ENCODE data around the gene GPSM3.

GPSM3 gene

GRCh38 chr6:32146287-32146686 lies 46.2 kb downstream of the GPSM3 start (continued):
- TF ChIP-seq ZBTB10 (tag by site-specific recombination; IDR thresholded peaks at IDR 0.05) (no peak), SP7 (tag by site-specific recombination; IDR thresholded peaks at IDR 0.05) (no peak), ZFP69B (tag by site-specific recombination; IDR thresholded peaks at IDR 0.05) (0 out of 2 replicates have a peak, but pooled peaks have one; percentile 13), ZBTB7A (tag by site-specific recombination; IDR thresholded peaks at IDR 0.05; ENCODE audit: low read depth) (no peak), ZNF596 (tag by site-specific recombination; IDR thresholded peaks at IDR 0.05) (no peak), ZNF426 (tag by site-specific recombination; IDR thresholded peaks at IDR 0.05) (no peak), ZNF513 (tag by site-specific recombination; IDR thresholded peaks at IDR 0.05) (no peak), ZSCAN30 (tag by site-specific recombination; IDR thresholded peaks at IDR 0.05) (no peak), ZNF221 (tag by site-specific recombination; IDR thresholded peaks at IDR 0.05; ENCODE audit: borderline replicate concordance) (no peak), KLF16 (tag by site-specific recombination; IDR thresholded peaks at IDR 0.05) (peak; percentile 29; the same call in 1 of the 2 replicates), ZNF830 (tag by site-specific recombination; IDR thresholded peaks at IDR 0.05; ENCODE audit: low read depth) (no peak), ZNF549 (tag by site-specific recombination; IDR thresholded peaks at IDR 0.05) (no peak), ZNF670 (tag by site-specific recombination; IDR thresholded peaks at IDR 0.05; ENCODE audit: low read depth) (no peak), ZNF571 (tag by site-specific recombination; IDR thresholded peaks at IDR 0.05) (no peak), ZNF354C (tag by site-specific recombination; IDR thresholded peaks at IDR 0.05; ENCODE audit: borderline replicate concordance, low read depth) (no peak), GLIS2 (tag by site-specific recombination; IDR thresholded peaks at IDR 0.05) (no peak), ZNF623 (tag by site-specific recombination; IDR thresholded peaks at IDR 0.05) (no peak), ZNF239 (tag by site-specific recombination; IDR thresholded peaks at IDR 0.05) (no peak), ZNF16 (tag by site-specific recombination; IDR thresholded peaks at IDR 0.05; ENCODE audit: low read depth) (no peak), ZNF23 (tag by site-specific recombination; IDR thresholded peaks at IDR 0.05; ENCODE audit: borderline replicate concordance) (no peak), WT1 (tag by site-specific recombination; IDR thresholded peaks at IDR 0.05) (no peak; the same call in 1 of the 2 replicates), ZNF585B (tag by site-specific recombination; IDR thresholded peaks at IDR 0.05) (no peak), ZNF555 (tag by site-specific recombination; conservative IDR thresholded peaks at IDR 0.05) (no peak), ZFHX2 (tag by site-specific recombination; conservative IDR thresholded peaks at IDR 0.05) (peak; percentile 8; the same call in 1 of the 2 replicates), ZNF394 (tag by site-specific recombination; IDR thresholded peaks at IDR 0.05; ENCODE audit: borderline replicate concordance) (no peak), ZSCAN18 (tag by site-specific recombination; IDR thresholded peaks at IDR 0.05) (0 out of 2 replicates have a peak, but pooled peaks have one; percentile 14), KLF17 (tag by site-specific recombination; IDR thresholded peaks at IDR 0.05) (no peak), KLF8 (tag by site-specific recombination; IDR thresholded peaks at IDR 0.05) (no peak), ZNF692 (tag by site-specific recombination; IDR thresholded peaks at IDR 0.05) (peak; percentile 63), ZNF223 (tag by site-specific recombination; IDR thresholded peaks at IDR 0.05) (no peak), ZNF777 (tag by site-specific recombination; IDR thresholded peaks at IDR 0.05; ENCODE audit: borderline replicate concordance) (no peak), GLI4 (tag by site-specific recombination; IDR thresholded peaks at IDR 0.05) (no peak), ZNF776 (tag by site-specific recombination; IDR thresholded peaks at IDR 0.05; ENCODE audit: borderline replicate concordance) (no peak), ZNF292 (tag by site-specific recombination; IDR thresholded peaks at IDR 0.05; ENCODE audit: borderline replicate concordance, low read depth) (no peak), ZNF112 (tag by site-specific recombination; IDR thresholded peaks at IDR 0.05) (no peak)
